SK-N-SH treated with all-trans-retinoic acid at 6 μM for 48 hours (cell line): ENCODE data around the gene OVOL3.

ENCODE experiments used
- ATAC-seq: fragments of 200-7000 bp; cut with Tn5 transposase; 3 replicates; pipeline ENCODE4 v1.9.1; 2020; ENCODE audit warnings: mild to moderate bottlenecking, moderate library complexity
- ARNTL ChIP-seq: fragments of 450-650 bp; formaldehyde crosslinking; IDR thresholded peaks from 2 replicates; pipeline ENCODE4 v1.5.0; 2020; ENCODE audit warnings: low read depth, mild to moderate bottlenecking, moderate library complexity, borderline replicate concordance
- BACH2 ChIP-seq: fragments of 250-450 bp; sonication (Bioruptor Pico); IDR thresholded peaks from 2 replicates; pipeline ENCODE4 v1.9.0; 2021; ENCODE audit warnings: mild to moderate bottlenecking, borderline replicate concordance
- CSDC2 ChIP-seq: fragments of 250-450 bp; sonication (Bioruptor Pico); IDR thresholded peaks from 2 replicates; pipeline ENCODE4 v1.5.0; 2020; ENCODE audit warnings: mild to moderate bottlenecking, moderate library complexity
- ESRRG ChIP-seq: fragments of 250-450 bp; sonication (Bioruptor Pico); IDR thresholded peaks from 2 replicates; pipeline ENCODE4 v1.6.1; 2021; ENCODE audit warnings: mild to moderate bottlenecking
- GLIS3 ChIP-seq: fragments of 250-450 bp; sonication (Bioruptor Pico); IDR thresholded peaks from 2 replicates; pipeline ENCODE4 v1.5.0; 2020; ENCODE audit warnings: mild to moderate bottlenecking, moderate library complexity
- ISL1 ChIP-seq: fragments of 250-450 bp; sonication (Bioruptor Pico); IDR thresholded peaks from 2 replicates; pipeline ENCODE4 v2.1.2; 2022; ENCODE audit warnings: mild to moderate bottlenecking, moderate library complexity
- OSR1 ChIP-seq: fragments of 250-450 bp; sonication (Bioruptor Pico); IDR thresholded peaks from 2 replicates; pipeline ENCODE4 v1.8.0; 2022; ENCODE audit warnings: moderate library complexity, mild to moderate bottlenecking, inconsistent platforms
- PPARA ChIP-seq: fragments of 250-450 bp; sonication (Bioruptor Pico); IDR thresholded peaks from 2 replicates; pipeline ENCODE4 v1.5.0; 2020; ENCODE audit warnings: mild to moderate bottlenecking, borderline replicate concordance
- RARB ChIP-seq: fragments of 250-450 bp; sonication (Bioruptor Pico); IDR thresholded peaks from 2 replicates; pipeline ENCODE4 v1.8.0; 2021; ENCODE audit warnings: mild to moderate bottlenecking, moderate library complexity
- SNAI2 ChIP-seq: fragments of 250-450 bp; sonication (Bioruptor Pico); IDR thresholded peaks from 2 replicates; pipeline ENCODE4 v1.5.0; 2020; ENCODE audit warnings: mild to moderate bottlenecking, moderate library complexity
- TCF4 ChIP-seq: fragments of 250-450 bp; sonication (Bioruptor Pico); IDR thresholded peaks from 2 replicates; pipeline ENCODE4 v1.8.0; 2021; ENCODE audit warnings: mild to moderate bottlenecking, moderate library complexity, borderline replicate concordance
- ZC3H10 ChIP-seq: fragments of 250-450 bp; sonication (Bioruptor Pico); IDR thresholded peaks from 2 replicates; pipeline ENCODE4 v1.5.1; 2021; ENCODE audit warnings: mild to moderate bottlenecking, moderate library complexity
- ZFP3 ChIP-seq: fragments of 250-450 bp; sonication (Bioruptor Pico); IDR thresholded peaks from 2 replicates; pipeline ENCODE4 v1.5.0; 2020; ENCODE audit warnings: mild to moderate bottlenecking, moderate library complexity
- ZFP30 ChIP-seq: fragments of 450-650 bp; formaldehyde crosslinking; IDR thresholded peaks from 2 replicates; pipeline ENCODE4 v1.5.0; 2022; ENCODE audit warnings: mild to moderate bottlenecking, moderate library complexity
- ZNF565 ChIP-seq: fragments of 450-650 bp; formaldehyde crosslinking; conservative IDR thresholded peaks from 2 replicates; pipeline ENCODE4 v1.5.0; 2020; ENCODE audit warnings: low read depth, mild to moderate bottlenecking, moderate library complexity
- ZNF70 ChIP-seq: fragments of 450-650 bp; formaldehyde crosslinking; IDR thresholded peaks from 2 replicates; pipeline ENCODE4 v1.5.0; 2020; ENCODE audit warnings: mild to moderate bottlenecking, moderate library complexity
- ZNF8 ChIP-seq: fragments of 450-650 bp; formaldehyde crosslinking; IDR thresholded peaks from 2 replicates; pipeline ENCODE4 v1.5.0; 2020; ENCODE audit warnings: mild to moderate bottlenecking, moderate library complexity
- TF ChIP-seq, protein P1 (sequence below): fragments of 250-450 bp; sonication (Bioruptor Pico); IDR thresholded peaks from 2 replicates; pipeline ENCODE4 v1.8.0; 2020; ENCODE audit warnings: mild to moderate bottlenecking, moderate library complexity, borderline replicate concordance
- TF ChIP-seq, protein P2 (sequence below): fragments of 250-450 bp; sonication (Bioruptor Pico); IDR thresholded peaks from 2 replicates; pipeline ENCODE4 v1.5.0; 2020; ENCODE audit warnings: mild to moderate bottlenecking, moderate library complexity
- TF ChIP-seq, protein P3 (sequence below): fragments of 250-450 bp; sonication (Bioruptor Pico); IDR thresholded peaks from 2 replicates; pipeline ENCODE4 v1.5.1; 2020; ENCODE audit warnings: low read depth, mild to moderate bottlenecking, moderate library complexity
- TF ChIP-seq, protein P4 (sequence below): fragments of 250-450 bp; sonication (Bioruptor Pico); IDR thresholded peaks from 2 replicates; pipeline ENCODE4 v1.8.0; 2021; ENCODE audit warnings: low read depth, mild to moderate bottlenecking, moderate library complexity, borderline replicate concordance

The OVOL3 gene

DNA sequence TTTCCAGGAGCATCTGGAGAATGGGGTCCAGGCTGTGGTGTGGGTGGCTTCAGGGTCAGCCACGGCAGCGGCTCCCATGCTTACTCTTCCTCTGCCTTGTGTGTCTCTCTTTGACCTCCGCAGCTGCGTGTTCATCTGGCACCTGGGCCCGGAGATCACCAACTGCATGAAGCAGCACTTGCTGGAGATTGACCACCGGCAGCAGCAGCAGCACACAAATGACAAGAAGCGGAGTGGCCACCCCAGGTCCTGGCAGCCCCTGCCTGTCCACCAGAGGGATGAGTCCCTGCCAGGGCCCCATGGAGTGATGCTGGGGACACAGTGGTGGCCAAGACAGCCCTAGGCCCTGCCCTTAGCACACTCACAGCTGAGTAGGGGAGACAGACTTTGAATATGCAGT, 18.4 kb upstream of the OVOL3 start:
- TF ChIP-seq GLIS3 (CRISPR knock-in tag) = no peak
- TF ChIP-seq SNAI2 (CRISPR knock-in tag) = no peak
- no peak for TF ChIP-seq ZC3H10 (CRISPR knock-in tag)
- no peak for TF ChIP-seq ARNTL (CRISPR knock-in tag)
- TF ChIP-seq PPARA (CRISPR knock-in tag) = no peak
- no peak for TF ChIP-seq ZNF565 (CRISPR knock-in tag)
- TF ChIP-seq ZNF8 (CRISPR knock-in tag) = no peak
- TF ChIP-seq, protein P1, sequence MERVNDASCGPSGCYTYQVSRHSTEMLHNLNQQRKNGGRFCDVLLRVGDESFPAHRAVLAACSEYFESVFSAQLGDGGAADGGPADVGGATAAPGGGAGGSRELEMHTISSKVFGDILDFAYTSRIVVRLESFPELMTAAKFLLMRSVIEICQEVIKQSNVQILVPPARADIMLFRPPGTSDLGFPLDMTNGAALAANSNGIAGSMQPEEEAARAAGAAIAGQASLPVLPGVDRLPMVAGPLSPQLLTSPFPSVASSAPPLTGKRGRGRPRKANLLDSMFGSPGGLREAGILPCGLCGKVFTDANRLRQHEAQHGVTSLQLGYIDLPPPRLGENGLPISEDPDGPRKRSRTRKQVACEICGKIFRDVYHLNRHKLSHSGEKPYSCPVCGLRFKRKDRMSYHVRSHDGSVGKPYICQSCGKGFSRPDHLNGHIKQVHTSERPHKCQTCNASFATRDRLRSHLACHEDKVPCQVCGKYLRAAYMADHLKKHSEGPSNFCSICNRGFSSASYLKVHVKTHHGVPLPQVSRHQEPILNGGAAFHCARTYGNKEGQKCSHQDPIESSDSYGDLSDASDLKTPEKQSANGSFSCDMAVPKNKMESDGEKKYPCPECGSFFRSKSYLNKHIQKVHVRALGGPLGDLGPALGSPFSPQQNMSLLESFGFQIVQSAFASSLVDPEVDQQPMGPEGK (CRISPR knock-in tag) = no peak
- no peak for TF ChIP-seq CSDC2 (CRISPR knock-in tag)
- no peak for TF ChIP-seq ZFP3 (CRISPR knock-in tag)
- no peak for TF ChIP-seq BACH2
- no peak for TF ChIP-seq ZFP30 (CRISPR knock-in tag)
- TF ChIP-seq, protein P2, sequence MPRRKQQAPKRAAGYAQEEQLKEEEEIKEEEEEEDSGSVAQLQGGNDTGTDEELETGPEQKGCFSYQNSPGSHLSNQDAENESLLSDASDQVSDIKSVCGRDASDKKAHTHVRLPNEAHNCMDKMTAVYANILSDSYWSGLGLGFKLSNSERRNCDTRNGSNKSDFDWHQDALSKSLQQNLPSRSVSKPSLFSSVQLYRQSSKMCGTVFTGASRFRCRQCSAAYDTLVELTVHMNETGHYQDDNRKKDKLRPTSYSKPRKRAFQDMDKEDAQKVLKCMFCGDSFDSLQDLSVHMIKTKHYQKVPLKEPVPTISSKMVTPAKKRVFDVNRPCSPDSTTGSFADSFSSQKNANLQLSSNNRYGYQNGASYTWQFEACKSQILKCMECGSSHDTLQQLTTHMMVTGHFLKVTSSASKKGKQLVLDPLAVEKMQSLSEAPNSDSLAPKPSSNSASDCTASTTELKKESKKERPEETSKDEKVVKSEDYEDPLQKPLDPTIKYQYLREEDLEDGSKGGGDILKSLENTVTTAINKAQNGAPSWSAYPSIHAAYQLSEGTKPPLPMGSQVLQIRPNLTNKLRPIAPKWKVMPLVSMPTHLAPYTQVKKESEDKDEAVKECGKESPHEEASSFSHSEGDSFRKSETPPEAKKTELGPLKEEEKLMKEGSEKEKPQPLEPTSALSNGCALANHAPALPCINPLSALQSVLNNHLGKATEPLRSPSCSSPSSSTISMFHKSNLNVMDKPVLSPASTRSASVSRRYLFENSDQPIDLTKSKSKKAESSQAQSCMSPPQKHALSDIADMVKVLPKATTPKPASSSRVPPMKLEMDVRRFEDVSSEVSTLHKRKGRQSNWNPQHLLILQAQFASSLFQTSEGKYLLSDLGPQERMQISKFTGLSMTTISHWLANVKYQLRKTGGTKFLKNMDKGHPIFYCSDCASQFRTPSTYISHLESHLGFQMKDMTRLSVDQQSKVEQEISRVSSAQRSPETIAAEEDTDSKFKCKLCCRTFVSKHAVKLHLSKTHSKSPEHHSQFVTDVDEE (CRISPR knock-in tag) = no peak
- TF ChIP-seq ESRRG = no peak
- TF ChIP-seq, protein P3, sequence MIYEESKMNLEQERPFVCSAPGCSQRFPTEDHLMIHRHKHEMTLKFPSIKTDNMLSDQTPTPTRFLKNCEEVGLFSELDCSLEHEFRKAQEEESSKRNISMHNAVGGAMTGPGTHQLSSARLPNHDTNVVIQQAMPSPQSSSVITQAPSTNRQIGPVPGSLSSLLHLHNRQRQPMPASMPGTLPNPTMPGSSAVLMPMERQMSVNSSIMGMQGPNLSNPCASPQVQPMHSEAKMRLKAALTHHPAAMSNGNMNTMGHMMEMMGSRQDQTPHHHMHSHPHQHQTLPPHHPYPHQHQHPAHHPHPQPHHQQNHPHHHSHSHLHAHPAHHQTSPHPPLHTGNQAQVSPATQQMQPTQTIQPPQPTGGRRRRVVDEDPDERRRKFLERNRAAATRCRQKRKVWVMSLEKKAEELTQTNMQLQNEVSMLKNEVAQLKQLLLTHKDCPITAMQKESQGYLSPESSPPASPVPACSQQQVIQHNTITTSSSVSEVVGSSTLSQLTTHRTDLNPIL (CRISPR knock-in tag) = no peak
- TF ChIP-seq TCF4 (CRISPR knock-in tag) = no peak
- no peak for TF ChIP-seq ISL1 (CRISPR knock-in tag)
- ATAC-seq = no peak

DNA sequence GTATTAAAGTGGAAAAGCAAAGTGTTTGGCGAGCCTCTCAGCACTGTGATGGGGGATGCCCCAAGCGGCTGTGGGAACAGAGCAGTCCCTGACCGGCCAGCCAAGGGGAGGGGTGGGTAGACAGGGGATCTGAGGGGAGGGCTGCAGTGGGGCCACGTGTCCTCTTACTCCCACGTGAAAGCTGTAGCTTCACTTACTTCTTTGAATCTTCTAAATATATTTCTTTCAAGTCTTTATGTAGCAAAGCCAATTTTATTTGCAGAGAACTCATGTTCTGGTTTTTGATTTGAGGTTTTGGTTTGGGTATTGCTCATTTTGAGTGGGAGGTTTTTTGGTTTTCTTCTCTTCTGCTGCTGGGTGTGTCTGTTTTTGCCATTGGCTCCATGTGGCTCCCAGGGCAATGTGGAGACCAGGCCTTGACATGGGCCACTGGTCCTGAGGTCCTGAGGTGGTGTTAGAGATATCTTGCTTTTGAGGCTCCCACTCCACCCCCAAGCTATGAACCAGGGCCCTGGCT, 17.7 kb upstream of the OVOL3 start:
- TF ChIP-seq PPARA (CRISPR knock-in tag) = no peak
- no peak for ATAC-seq

DNA sequence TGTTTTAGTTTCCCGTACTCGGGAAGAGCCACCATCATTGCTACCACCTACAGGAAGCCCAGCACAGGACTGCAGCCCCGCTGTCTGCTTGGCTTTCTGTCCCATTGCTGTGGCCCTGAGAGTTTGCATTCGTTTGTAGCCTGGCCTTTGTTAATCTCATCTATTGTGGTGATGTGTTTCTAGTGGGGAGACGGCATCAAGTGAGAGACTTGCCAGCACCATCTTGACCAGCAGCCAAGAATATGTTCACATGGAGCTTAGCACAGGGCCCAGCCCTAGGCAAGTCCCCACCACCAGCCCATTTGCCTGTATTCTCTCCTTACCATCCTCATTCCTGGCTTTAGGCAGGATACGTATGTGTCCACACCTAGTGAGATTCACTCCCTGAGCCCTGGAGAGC, 17.3 kb upstream of the OVOL3 start:
- ATAC-seq = no peak

DNA sequence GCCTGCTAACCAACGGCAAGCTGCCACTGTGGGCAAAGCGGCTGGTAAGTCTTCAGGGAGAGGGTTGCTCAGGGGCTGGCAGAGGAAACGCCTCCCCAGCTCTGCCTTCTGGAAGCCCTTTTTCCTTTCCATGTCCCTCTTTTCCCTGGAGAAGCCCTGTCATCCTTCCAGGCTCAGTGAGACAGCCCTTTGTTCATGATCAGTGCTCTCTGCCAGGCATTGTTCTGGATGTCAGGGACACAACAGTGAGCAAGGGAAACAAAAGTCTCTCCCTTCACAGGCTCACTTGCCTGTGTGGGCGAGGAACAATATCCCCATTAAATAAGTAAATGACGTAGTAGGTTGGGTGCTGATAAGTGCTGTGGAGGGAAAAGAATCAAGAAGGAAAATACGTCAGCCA, 13.9 kb upstream of the OVOL3 start:
- TF ChIP-seq TCF4 (CRISPR knock-in tag) (no peak), ZC3H10 (CRISPR knock-in tag) (no peak), ZNF8 (CRISPR knock-in tag) (no peak), ISL1 (CRISPR knock-in tag) (no peak), BACH2 (no peak)
- TF ChIP-seq, protein P4, sequence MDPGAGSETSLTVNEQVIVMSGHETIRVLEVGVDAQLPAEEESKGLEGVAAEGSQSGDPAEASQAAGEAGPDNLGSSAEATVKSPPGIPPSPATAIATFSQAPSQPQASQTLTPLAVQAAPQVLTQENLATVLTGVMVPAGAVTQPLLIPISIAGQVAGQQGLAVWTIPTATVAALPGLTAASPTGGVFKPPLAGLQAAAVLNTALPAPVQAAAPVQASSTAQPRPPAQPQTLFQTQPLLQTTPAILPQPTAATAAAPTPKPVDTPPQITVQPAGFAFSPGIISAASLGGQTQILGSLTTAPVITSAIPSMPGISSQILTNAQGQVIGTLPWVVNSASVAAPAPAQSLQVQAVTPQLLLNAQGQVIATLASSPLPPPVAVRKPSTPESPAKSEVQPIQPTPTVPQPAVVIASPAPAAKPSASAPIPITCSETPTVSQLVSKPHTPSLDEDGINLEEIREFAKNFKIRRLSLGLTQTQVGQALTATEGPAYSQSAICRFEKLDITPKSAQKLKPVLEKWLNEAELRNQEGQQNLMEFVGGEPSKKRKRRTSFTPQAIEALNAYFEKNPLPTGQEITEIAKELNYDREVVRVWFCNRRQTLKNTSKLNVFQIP (CRISPR knock-in tag) = no peak
- TF ChIP-seq, protein P3 (CRISPR knock-in tag) = no peak
- no peak for ATAC-seq

More for the DNA sequence above, 17.3 kb upstream of the OVOL3 start:
- TF ChIP-seq GLIS3 (CRISPR knock-in tag) (no peak), OSR1 (CRISPR knock-in tag) (no peak), RARB (CRISPR knock-in tag) (no peak), ZFP3 (CRISPR knock-in tag) (no peak), ZNF70 (no peak), ISL1 (CRISPR knock-in tag) (no peak)
- TF ChIP-seq, protein P3 (CRISPR knock-in tag) = no peak
